Osteoblast (primary cell): ENCODE results near the gene PPT1. TPM values are rescaled to one million over a fixed set of nuclear protein-coding genes. Genes with fewer than 3 reads are reported as not detected.

Source experiments
- DNase-seq: peaks from one replicate; pipeline ENCODE4 v3.0.0; 2011; ENCODE audit warnings: low spot score, mixed read lengths; ENCODE audit not compliant: insufficient read length; ENCODE audit errors: missing footprints
- H2AFZ ChIP-seq: 2 replicates; pipeline ENCODE4 v1.6.0; 2011; ENCODE audit warnings: mild to moderate bottlenecking, low read length
- H3K27ac ChIP-seq: 2 replicates; pipeline ENCODE4 v1.5.1; 2011; ENCODE audit warnings: mild to moderate bottlenecking, low read depth, low read length, moderate library complexity
- H3K27me3 ChIP-seq: 2 replicates; pipeline ENCODE4 v1.6.0; 2012; ENCODE audit warnings: mild to moderate bottlenecking, control low read depth, inconsistent platforms, low read length, moderate library complexity; ENCODE audit not compliant: insufficient read depth
- H3K36me3 ChIP-seq: 2 replicates; pipeline ENCODE4 v1.5.1; 2011; ENCODE audit warnings: mild to moderate bottlenecking, low read length, control low read depth, moderate library complexity; ENCODE audit not compliant: insufficient read depth
- H3K4me1 ChIP-seq: 2 replicates; pipeline ENCODE4 v1.5.1; 2011; ENCODE audit warnings: mild to moderate bottlenecking, low read length, control low read depth, moderate library complexity; ENCODE audit not compliant: insufficient read depth
- H3K4me2 ChIP-seq: 2 replicates; pipeline ENCODE4 v1.6.0; 2011; ENCODE audit warnings: mild to moderate bottlenecking, low read length; ENCODE audit not compliant: insufficient read depth
- H3K4me3 ChIP-seq: fragments of 200-600 bp; sonication (generic); 3 replicates; pipeline ENCODE4 v1.5.1; 2012; ENCODE audit warnings: mild to moderate bottlenecking, low read length, inconsistent platforms; ENCODE audit not compliant: insufficient read depth
- H3K79me2 ChIP-seq: 2 replicates; pipeline ENCODE4 v1.6.0; 2012; ENCODE audit warnings: mild to moderate bottlenecking, low read length, control low read depth, inconsistent platforms; ENCODE audit not compliant: insufficient read depth
- H3K9me3 ChIP-seq: 2 replicates; pipeline ENCODE4 v1.5.1; 2011; ENCODE audit warnings: low read depth, low read length, control low read depth
- H4K20me1 ChIP-seq: 2 replicates; pipeline ENCODE4 v1.6.0; 2012; ENCODE audit warnings: mild to moderate bottlenecking, low read length, control low read depth; ENCODE audit not compliant: insufficient read depth
- CTCF ChIP-seq: IDR thresholded peaks from 2 replicates; pipeline ENCODE4 v1.5.1; 2011; ENCODE audit warnings: mild to moderate bottlenecking, low read depth, low read length, moderate library complexity; ENCODE audit errors: extremely low read depth
- total RNA-seq: library from RNA; depleted of rRNA; stranded (reverse); fragments of >200 nt; gene quantifications from 2 replicates; pipeline ENCODE4 v1.2.3, GENCODE V29; 2012

The PPT1 gene
- total RNA-seq, 1 donor, result 40.9 TPM

- no peaks in the 10 kb centered on the region for H4K20me1 ChIP-seq
- DNase-seq, result no peak
- H2AFZ ChIP-seq, result no peak overlapping the region
- H3K4me2 ChIP-seq, result no peak overlapping the region
- H3K36me3 ChIP-seq, result no peaks in the 10 kb centered on the region
- no peaks in the 10 kb centered on the region for H3K27me3 ChIP-seq
- H3K4me1 ChIP-seq, result peaks cover 14% of the 10 kb centered on the region
- no peak overlapping the region for H3K4me3 ChIP-seq
- no peak overlapping the region for H3K27ac ChIP-seq
- H3K79me2 ChIP-seq, result no peaks in the 10 kb centered on the region
- no peaks in the 10 kb centered on the region for H3K9me3 ChIP-seq
- no peak for TF ChIP-seq CTCF
These were observed 67.4 kb downstream of the PPT1 start for GRCh38 chr1:40029608-40030007.

- Histone ChIP-seq H3K27ac (no peak overlapping the region), H3K4me2 (no peak overlapping the region), H4K20me1 (no peaks in the 10 kb centered on the region), H3K79me2 (no peaks in the 10 kb centered on the region), H2AFZ (no peak overlapping the region), H3K36me3 (no peaks in the 10 kb centered on the region), H3K4me1 (peaks cover 14% of the 10 kb centered on the region), H3K4me3 (no peak overlapping the region), H3K27me3 (no peaks in the 10 kb centered on the region), H3K9me3 (no peaks in the 10 kb centered on the region)
- TF ChIP-seq CTCF, result no peak
- DNase-seq, result no peak
These were observed 69.4 kb downstream of the PPT1 start for GRCh38 chr1:40027647-40028046.

GRCh38 chr1:40024671-40025070 is 72.4 kb downstream of the PPT1 start:
- Histone ChIP-seq H3K9me3 (no peaks in the 10 kb centered on the region), H3K36me3 (no peaks in the 10 kb centered on the region), H4K20me1 (no peaks in the 10 kb centered on the region), H3K4me3 (no peak overlapping the region), H3K27ac (no peak overlapping the region), H3K4me2 (no peak overlapping the region), H3K27me3 (no peaks in the 10 kb centered on the region), H3K79me2 (no peaks in the 10 kb centered on the region), H2AFZ (no peak overlapping the region), H3K4me1 (peaks cover 5% of the 10 kb centered on the region)
- DNase-seq, result no peak
- no peak for TF ChIP-seq CTCF

GRCh38 chr1:40023379-40023944 is 73.6 kb downstream of the PPT1 start:
- Histone ChIP-seq H4K20me1 (no peaks in the 10 kb centered on the region), H3K9me3 (no peaks in the 10 kb centered on the region), H3K4me2 (no peak overlapping the region), H3K27ac (no peak overlapping the region), H3K4me3 (no peak overlapping the region), H3K79me2 (no peaks in the 10 kb centered on the region), H3K4me1 (peaks cover 5% of the 10 kb centered on the region), H3K27me3 (no peaks in the 10 kb centered on the region), H3K36me3 (no peaks in the 10 kb centered on the region), H2AFZ (no peak overlapping the region)
- no peak for TF ChIP-seq CTCF
- no peak for DNase-seq

Other genes starting within 250 kb of the PPT1 start
- gene TRIT1, start 213.7 kb downstream of the PPT1 start, total RNA-seq, result 25.3 and 29.3 TPM in 2 replicates
- gene MYCL, start 195.3 kb downstream of the PPT1 start, total RNA-seq, result 0.72 and 0.88 TPM in 2 replicates
- gene MFSD2A, start 142.1 kb downstream of the PPT1 start, total RNA-seq, result 3.5 and 3.6 TPM in 2 replicates
- gene CAP1, start 56.5 kb downstream of the PPT1 start, total RNA-seq, result 384 and 390 TPM in 2 replicates
- gene RLF, start 64.1 kb upstream of the PPT1 start, total RNA-seq, result 26.2 and 29.7 TPM in 2 replicates
- gene TMCO2, start 150.7 kb upstream of the PPT1 start, total RNA-seq, result not detected in 2 replicates
- 72.4 and 77.2 TPM in 2 replicates for gene ZMPSTE24, start 161.0 kb upstream of the PPT1 start, total RNA-seq
- 0.36 and 0.88 TPM in 2 replicates for gene COL9A2, start 220.0 kb upstream of the PPT1 start, total RNA-seq